Effector CD4-positive, alpha-beta T cell (primary cell): ENCODE results near the gene NR2C2AP.
A peak's percentile ranks its signal among the peaks of the same experiment; 100 is the strongest.

Experiments
- DNase-seq: peaks from one replicate; pipeline ENCODE4 v3.0.0-alpha.2; 2020

The NR2C2AP gene

GRCh38 chr19:19214159-19214490, 10.9 kb upstream of the NR2C2AP start:
- DNase-seq: no peak

GRCh38 chr19:19213426-19214158, 10.4 kb upstream of the NR2C2AP start:
- no peak for DNase-seq

- DNase-seq: no peak
Observed at GRCh38 chr19:19212916-19213315, 9.7 kb upstream of the NR2C2AP start.

GRCh38 chr19:19211499-19212420, 8.5 kb upstream of the NR2C2AP start, which contains the start of gene NCAN:
TSS of gene NCAN (plus strand) at chr19:19211958. CDS start at chr19:19216954, 4,996 bp downstream.
- DNase-seq: no peak

- no peak for DNase-seq
Observed at GRCh38 chr19:19209372-19209771, 6.2 kb upstream of the NR2C2AP start.

- no peak for DNase-seq
Observed at GRCh38 chr19:19207637-19208572, 4.7 kb upstream of the NR2C2AP start.

GRCh38 chr19:19206938-19207337, 3.7 kb upstream of the NR2C2AP start:
- no peak for DNase-seq

- no peak for DNase-seq
Observed at GRCh38 chr19:19205416-19206410, 2.5 kb upstream of the NR2C2AP start.

- DNase-seq: no peak
Observed at GRCh38 chr19:19204181-19204580, 967 bp upstream of the NR2C2AP start.

- DNase-seq: no peak
Observed at GRCh38 chr19:19202707-19203011, 555 bp downstream of the NR2C2AP start.

- no peak for DNase-seq
Observed at GRCh38 chr19:19201697-19202630, 1.2 kb downstream of the NR2C2AP start.

GRCh38 chr19:19193926-19194325, 9.3 kb downstream of the NR2C2AP start:
- DNase-seq: no peak

GRCh38 chr19:19192910-19193423, 10.2 kb downstream of the NR2C2AP start:
- DNase-seq: no peak

- DNase-seq: peak; percentile 98
Observed at GRCh38 chr19:19192078-19192882, 10.9 kb downstream of the NR2C2AP start, which contains the start of the genes BORCS8 and RFXANK. TSS of gene BORCS8 (minus strand) at chr19:19192152. CDS start at chr19:19192117, 35 bp downstream. TSS of gene RFXANK (plus strand) at chr19:19192258. CDS start at chr19:19193947, 1,689 bp downstream.

GRCh38 chr19:19191768-19192077, 11.5 kb downstream of the NR2C2AP start:
- DNase-seq: no peak

- DNase-seq: no peak
Observed at GRCh38 chr19:19186742-19187141, 16.5 kb downstream of the NR2C2AP start.

- peak; percentile 49 for DNase-seq
Observed at GRCh38 chr19:19185853-19186740, 17.1 kb downstream of the NR2C2AP start.

GRCh38 chr19:19181488-19181998, 21.7 kb downstream of the NR2C2AP start:
- no peak for DNase-seq
